NCI-H146 (cell line): ENCODE measurements around the gene ACOT7.
A peak's percentile ranks its signal among the peaks of the same experiment; 100 is the strongest.

ENCODE experiments used
- DNase-seq: peaks from one replicate; lab custom pipeline; 2025; lab: John Stamatoyannopoulos, UW

ACOT7 gene

GRCh38 chr1:6285336-6285735 lies 108.2 kb downstream of the ACOT7 start:
- DNase-seq, result no peak

GRCh38 chr1:6282577-6283270 lies 110.8 kb downstream of the ACOT7 start:
- no peak for DNase-seq

GRCh38 chr1:6281511-6282402 lies 111.8 kb downstream of the ACOT7 start:
- no peak for DNase-seq

- no peak for DNase-seq
Measured at GRCh38 chr1:6280761-6281451, 112.7 kb downstream of the ACOT7 start.

- no peak for DNase-seq
Measured at GRCh38 chr1:6279613-6280383, 113.8 kb downstream of the ACOT7 start.

- DNase-seq, result no peak
Measured at GRCh38 chr1:6279066-6279465, 114.5 kb downstream of the ACOT7 start.

- DNase-seq, result no peak
Measured at GRCh38 chr1:6278263-6278662, 115.3 kb downstream of the ACOT7 start.

GRCh38 chr1:6276811-6277555 lies 116.6 kb downstream of the ACOT7 start:
- no peak for DNase-seq

- DNase-seq, result no peak
Measured at GRCh38 chr1:6275826-6276782, 117.5 kb downstream of the ACOT7 start.

GRCh38 chr1:6274622-6275139 lies 118.9 kb downstream of the ACOT7 start:
- DNase-seq, result no peak

GRCh38 chr1:6274102-6274501 lies 119.5 kb downstream of the ACOT7 start:
- no peak for DNase-seq

GRCh38 chr1:6273380-6273891 lies 120.1 kb downstream of the ACOT7 start:
- DNase-seq, result no peak

GRCh38 chr1:6272868-6273267 lies 120.7 kb downstream of the ACOT7 start:
- DNase-seq, result no peak

- no peak for DNase-seq
Measured at GRCh38 chr1:6272452-6272851, 121.1 kb downstream of the ACOT7 start.

GRCh38 chr1:6271554-6271953 lies 122.0 kb downstream of the ACOT7 start:
- peak; percentile 81 for DNase-seq

GRCh38 chr1:6271006-6271405 lies 122.6 kb downstream of the ACOT7 start:
- DNase-seq, result peak; percentile 54

GRCh38 chr1:6270401-6270800 lies 123.2 kb downstream of the ACOT7 start:
- no peak for DNase-seq

GRCh38 chr1:6269720-6270400 lies 123.7 kb downstream of the ACOT7 start:
- DNase-seq, result peak; percentile 75

- no peak for DNase-seq
Measured at GRCh38 chr1:6269296-6269695, 124.3 kb downstream of the ACOT7 start.
